ENCODE measurements around the gene FADS1. TPM values are rescaled to one million over a fixed set of nuclear protein-coding genes. Genes with fewer than 3 reads are reported as not detected.

FADS1 gene
- total RNA-seq, 3 donors from 2014 or later (not counting 1 experiment from before 2014, with no cell fraction given), result 9.3 to 17.2 (median 10.2) TPM

GRCh38 chr11:61757213-61757862, 59.5 kb downstream of the FADS1 start:
- intact Hi-C loops (cut with micrococcal nuclease), result no loop called here
- Mint-ChIP-seq H3K9me3 (no peaks in the 10 kb centered on the region), H3K36me3 (no peaks in the 10 kb centered on the region), H3K4me3 (no peak overlapping the region), H3K27ac (peak overlapping the region in 1 of 2 donors; percentile 81), H3K4me1 (peaks cover 9 to 33% of the 10 kb centered on the region in 2 donors), H3K27me3 (ENCODE audit: low read depth in 2 of 2) (peaks cover 0 to 14% of the 10 kb centered on the region in 2 donors)
- DNase-seq, result no peak
- WGBS (ENCODE audit: insufficient coverage), result 93% methylated on average over 15 of the region's 15 CpGs
- no peak for TF ChIP-seq CTCF (IDR thresholded peaks at IDR 0.05)
- Histone ChIP-seq H3K4me1 (ENCODE audit: control insufficient read depth, insufficient read depth, low read length) (peaks cover 20% of the 10 kb centered on the region), H3K9me3 (ENCODE audit: control insufficient read depth, insufficient read depth, low read length) (no peaks in the 10 kb centered on the region), H3K36me3 (ENCODE audit: control insufficient read depth, insufficient read depth, low read length) (no peaks in the 10 kb centered on the region), H3K27me3 (ENCODE audit: control insufficient read depth, insufficient read depth, low read length) (peaks cover 6% of the 10 kb centered on the region), H3K4me3 (ENCODE audit: low read length) (no peak overlapping the region), H3K27ac (ENCODE audit: low read length) (no peak overlapping the region)
- ATAC-seq, result no peak

GRCh38 chr11:61756452-61757212, 60.2 kb downstream of the FADS1 start:
- ATAC-seq, result peak; percentile 16 to 45 (median 34)
- H3K4me3 Mint-ChIP-seq, result no peak overlapping the region

GRCh38 chr11:61756147-61756451, 60.7 kb downstream of the FADS1 start:
- H3K9me3 ChIP-seq (ENCODE audit: control insufficient read depth, insufficient read depth, low read length), result no peaks in the 10 kb centered on the region
- no peak for TF ChIP-seq CTCF (IDR thresholded peaks at IDR 0.05)
- no peaks in the 10 kb centered on the region for H3K36me3 ChIP-seq (ENCODE audit: control insufficient read depth, insufficient read depth, low read length)
- peaks cover 25% of the 10 kb centered on the region for H3K4me1 ChIP-seq (ENCODE audit: control insufficient read depth, insufficient read depth, low read length)
- peaks cover 9 to 27% of the 10 kb centered on the region in 2 donors for H3K4me1 Mint-ChIP-seq
- ATAC-seq, result no peak
- H3K4me3 Mint-ChIP-seq, result no peak overlapping the region
- peaks cover 11% of the 10 kb centered on the region for H3K27me3 ChIP-seq (ENCODE audit: control insufficient read depth, insufficient read depth, low read length)
- intact Hi-C loops (cut with micrococcal nuclease), result no loop called here
- no peak for DNase-seq
- H3K27ac Mint-ChIP-seq, result peak overlapping the region; percentile 21 to 81
- peaks cover 3 to 14% of the 10 kb centered on the region in 2 donors for H3K27me3 Mint-ChIP-seq (ENCODE audit: low read depth in 2 of 2)
- no peaks in the 10 kb centered on the region for H3K9me3 Mint-ChIP-seq
- no peak overlapping the region for H3K4me3 ChIP-seq (ENCODE audit: low read length)
- no peak overlapping the region for H3K27ac ChIP-seq (ENCODE audit: low read length)
- 81% methylated on average over 4 of the region's 4 CpGs for WGBS (ENCODE audit: insufficient coverage)
- H3K36me3 Mint-ChIP-seq, result no peaks in the 10 kb centered on the region

More at GRCh38 chr11:61756452-61757212, 60.2 kb downstream of the FADS1 start:
- no peaks in the 10 kb centered on the region for H3K36me3 ChIP-seq (ENCODE audit: control insufficient read depth, insufficient read depth, low read length)
- H3K9me3 ChIP-seq (ENCODE audit: control insufficient read depth, insufficient read depth, low read length), result no peaks in the 10 kb centered on the region
- Mint-ChIP-seq H3K27ac (peak overlapping the region; percentile 21 to 81), H3K9me3 (no peaks in the 10 kb centered on the region), H3K36me3 (no peaks in the 10 kb centered on the region), H3K4me1 (peaks cover 9 to 28% of the 10 kb centered on the region in 2 donors), H3K27me3 (ENCODE audit: low read depth in 2 of 2) (peaks cover 0 to 11% of the 10 kb centered on the region in 2 donors)
- no peak overlapping the region for H3K4me3 ChIP-seq (ENCODE audit: low read length)
- TF ChIP-seq CTCF (IDR thresholded peaks at IDR 0.05), result no peak
- intact Hi-C loops (cut with micrococcal nuclease), result no loop called here
- peaks cover 25% of the 10 kb centered on the region for H3K4me1 ChIP-seq (ENCODE audit: control insufficient read depth, insufficient read depth, low read length)
- DNase-seq, result no peak
- H3K27ac ChIP-seq (ENCODE audit: low read length), result no peak overlapping the region
- 72% methylated on average over 9 of the region's 9 CpGs for WGBS (ENCODE audit: insufficient coverage)
- H3K27me3 ChIP-seq (ENCODE audit: control insufficient read depth, insufficient read depth, low read length), result peaks cover 10% of the 10 kb centered on the region

Data from natural killer cell (primary cell).